SH-SY5Y (cell line): Measurements from ENCODE around the gene PRKCZ.

Experiments used
- GATA2 ChIP-seq: IDR thresholded peaks from 2 replicates; pipeline ENCODE4 v1.6.1; 2011; ENCODE audit warnings: mild to moderate bottlenecking, low read depth, low read length
- GATA3 ChIP-seq: IDR thresholded peaks from 2 replicates; pipeline ENCODE4 v1.6.1; 2011; ENCODE audit warnings: low read depth, mild to moderate bottlenecking, low read length, moderate library complexity

PRKCZ gene

DNA sequence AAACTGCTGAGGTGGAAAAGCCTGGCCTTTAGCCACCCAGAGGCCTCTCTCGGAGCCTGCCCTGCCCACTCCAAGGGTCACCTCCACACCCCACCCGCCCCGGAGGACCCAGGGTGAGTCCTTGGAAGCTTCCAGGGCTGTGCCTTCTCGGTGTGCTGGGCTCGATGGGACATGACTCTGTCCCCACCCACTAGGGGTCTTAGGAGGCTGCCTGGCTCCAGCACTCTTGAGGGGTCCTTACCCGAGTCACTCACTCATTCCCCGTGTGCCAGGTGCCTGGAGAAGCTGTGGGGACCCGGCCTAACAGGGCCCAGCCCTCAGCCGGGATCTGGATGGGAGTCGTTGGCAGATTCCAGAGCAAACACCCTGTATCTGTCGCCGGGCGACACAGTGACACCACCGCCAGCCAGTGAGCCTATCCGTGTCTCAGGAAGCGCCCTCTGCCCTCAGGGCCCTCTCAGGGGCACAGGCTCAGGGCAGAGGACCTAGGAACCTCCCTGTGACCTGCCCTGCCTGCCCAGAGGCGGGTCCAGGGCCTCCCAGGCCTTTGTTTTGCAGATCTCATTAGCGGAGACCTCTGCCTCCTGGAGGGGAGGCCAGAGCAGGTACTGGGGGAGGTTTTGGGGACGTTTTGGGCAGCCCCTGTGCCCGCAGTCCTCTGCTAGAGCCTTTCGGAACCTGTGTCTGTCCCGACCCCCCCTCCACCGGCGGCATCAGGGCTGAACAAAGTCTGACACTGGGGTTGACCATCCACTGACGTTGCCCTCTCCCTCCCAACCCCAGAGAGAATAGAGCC lies 3.1 kb upstream of the PRKCZ start:
- TF ChIP-seq GATA2 = no peak
- no peak for TF ChIP-seq GATA3

DNA sequence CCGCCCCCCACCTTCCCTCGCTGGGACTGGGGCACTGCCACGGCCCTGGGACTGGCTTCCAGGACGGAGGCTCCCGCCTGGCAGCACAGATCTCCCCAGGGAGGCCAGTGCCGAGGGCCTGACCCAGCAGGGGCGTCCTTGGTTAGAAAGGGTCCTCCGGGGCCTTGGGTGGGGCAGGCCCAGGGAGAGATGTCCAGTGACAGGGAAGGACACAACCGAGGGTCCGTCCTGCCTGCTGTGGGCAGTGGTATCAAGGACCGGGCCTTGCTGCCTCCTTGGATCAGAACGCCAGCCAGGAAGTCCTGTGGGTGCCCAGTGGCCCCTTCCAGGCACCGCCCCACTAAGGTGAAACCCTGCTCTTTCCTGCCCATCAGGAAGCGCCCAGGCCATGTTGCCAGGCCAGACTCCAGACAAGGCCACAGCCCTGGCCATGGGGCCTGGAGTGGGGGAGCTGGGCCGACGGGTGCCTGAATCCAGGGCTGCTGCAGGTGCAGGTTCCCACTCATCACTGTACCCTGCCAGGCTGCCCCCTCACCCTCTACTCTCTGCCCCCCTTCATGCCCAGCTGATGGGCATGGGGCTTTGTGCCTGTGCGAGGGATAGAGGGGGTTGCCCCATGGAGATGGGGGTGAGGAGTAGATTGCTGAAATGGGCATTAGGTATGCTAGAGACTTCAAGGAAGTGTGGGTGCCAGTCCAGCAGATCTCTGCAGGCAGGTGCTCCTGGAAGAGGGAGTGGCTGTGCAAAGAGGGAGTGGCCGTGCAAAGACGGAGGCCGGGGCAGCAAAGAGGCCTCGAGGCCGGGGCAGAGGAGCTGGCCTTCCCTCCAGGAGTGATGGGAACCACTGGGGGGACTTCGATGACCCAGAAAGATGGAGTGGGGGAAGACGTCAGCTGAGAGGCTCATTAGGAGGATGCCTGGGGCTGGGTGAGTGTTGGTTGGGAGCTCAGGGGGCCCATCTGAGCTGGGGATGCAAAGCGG lies 2.2 kb upstream of the PRKCZ start:
- TF ChIP-seq GATA3 (no peak), GATA2 (no peak)

DNA sequence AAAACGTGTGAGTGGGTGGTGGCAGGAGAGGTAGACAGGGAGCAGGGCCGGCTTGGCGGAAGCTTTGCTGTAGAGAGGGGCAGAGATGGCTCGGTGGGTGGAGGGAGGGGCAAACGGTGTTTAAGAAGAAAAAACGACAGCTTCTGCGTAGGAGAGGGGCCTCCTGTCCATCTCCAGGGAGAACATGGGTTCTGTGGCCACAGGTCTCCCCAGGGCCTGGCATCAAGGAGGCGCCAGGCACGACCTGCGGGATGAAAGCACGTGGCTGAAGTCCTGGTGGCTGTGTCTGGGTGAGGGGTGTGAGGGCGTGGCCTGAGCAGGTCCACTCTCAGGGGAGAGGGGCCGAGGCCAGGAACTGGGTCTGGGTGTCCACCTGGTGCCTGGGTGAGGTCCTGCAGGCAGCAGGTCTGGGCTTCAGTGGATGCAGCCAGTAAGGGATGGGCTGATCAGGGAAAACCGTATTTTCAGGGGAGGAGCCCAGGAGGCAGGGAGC lies 940 bp upstream of the PRKCZ start:
- TF ChIP-seq GATA3 (no peak), GATA2 (no peak)

DNA sequence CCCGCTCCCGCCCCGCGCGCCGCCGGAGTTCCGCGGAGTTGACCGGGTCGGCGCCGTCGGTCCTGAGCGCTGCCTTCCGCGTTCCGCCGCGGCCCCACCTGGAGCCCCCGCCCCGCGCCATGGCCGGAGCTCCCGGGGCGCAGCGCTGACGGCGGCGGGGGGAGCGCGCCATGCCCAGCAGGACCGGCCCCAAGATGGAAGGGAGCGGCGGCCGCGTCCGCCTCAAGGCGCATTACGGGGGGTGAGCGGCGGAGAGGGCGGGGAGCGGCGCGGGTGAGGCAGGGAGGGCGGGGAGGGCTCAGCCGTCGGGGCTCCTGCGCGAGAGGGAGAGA lies 216 bp downstream of the PRKCZ start:
- TF ChIP-seq GATA2 (no peak), GATA3 (no peak)

DNA sequence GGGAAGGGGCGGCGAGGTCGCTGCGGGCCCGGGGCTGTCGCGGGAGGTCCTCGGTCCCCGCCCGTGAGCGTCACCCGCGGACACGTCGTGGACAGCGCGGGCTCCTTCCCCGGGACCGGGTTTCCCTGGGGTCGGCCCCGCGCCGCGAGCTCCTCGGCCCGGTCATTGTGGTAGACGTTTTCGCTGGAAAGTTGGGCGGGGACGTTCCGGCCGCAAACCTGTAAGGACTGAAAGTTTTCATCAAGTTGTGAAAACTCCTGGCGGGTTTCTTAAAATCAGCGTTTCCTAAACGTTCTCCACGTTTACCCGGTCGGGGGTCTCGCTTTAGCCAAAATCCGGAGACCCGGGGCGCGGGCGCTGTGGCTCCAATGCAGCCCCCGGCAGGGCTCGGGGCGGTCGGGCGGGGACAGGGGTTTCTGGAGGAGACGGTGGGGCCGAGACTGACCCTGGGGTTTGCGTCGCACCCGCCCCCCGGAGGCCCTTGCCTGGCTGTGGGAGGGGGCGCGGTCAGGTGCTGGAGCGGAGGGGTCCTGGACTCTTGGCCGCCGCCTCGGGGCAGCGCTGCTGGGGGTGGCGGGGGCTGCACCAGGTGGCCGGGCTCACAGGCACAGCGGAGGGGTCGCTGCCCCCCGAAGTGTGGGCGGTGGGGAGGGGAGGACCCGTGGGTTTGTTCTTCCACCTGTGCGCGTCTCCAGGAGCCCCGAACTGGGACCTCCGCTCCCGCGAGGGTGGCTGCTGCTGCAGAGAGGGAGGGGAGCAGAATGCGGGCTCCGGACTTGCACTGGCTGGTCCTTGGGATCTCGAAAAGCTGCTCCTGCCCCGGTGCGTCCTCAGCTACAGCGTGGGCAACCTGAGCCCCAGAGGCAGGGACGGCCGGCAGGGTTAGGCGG lies 827 bp downstream of the PRKCZ start:
- TF ChIP-seq GATA2 = no peak
- no peak for TF ChIP-seq GATA3

DNA sequence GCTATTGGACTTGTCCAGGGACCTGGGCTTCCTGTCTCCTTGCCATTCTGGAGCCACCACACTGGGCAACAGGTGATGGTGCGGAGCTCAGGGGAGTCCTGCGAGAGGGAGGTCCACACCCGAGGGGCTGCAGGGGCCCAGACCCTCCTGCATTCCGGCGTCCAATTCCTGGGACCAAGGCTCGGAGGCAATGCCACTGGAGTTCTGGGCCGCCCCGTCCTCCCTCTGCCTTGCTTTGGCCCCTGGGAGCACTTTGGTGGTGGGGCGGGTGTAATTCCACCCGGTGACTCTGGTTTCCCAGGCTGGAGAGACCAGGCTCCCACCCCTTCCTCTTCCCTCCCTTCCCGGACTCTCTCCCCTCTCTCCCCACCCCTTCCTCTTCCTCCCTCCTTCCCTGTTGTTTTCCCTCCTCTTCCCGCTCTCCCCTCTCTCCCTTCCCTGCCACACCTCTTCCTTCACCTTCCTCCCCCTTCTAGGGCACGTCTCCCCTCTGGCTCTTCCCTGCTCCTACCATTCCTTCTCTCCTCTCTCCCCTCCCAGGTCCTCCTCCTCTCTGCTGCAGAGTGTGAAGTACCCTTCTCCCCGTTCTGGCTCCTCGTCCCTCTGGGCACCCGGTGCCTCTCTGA lies 2.0 kb downstream of the PRKCZ start:
- no peak for TF ChIP-seq GATA3
- no peak for TF ChIP-seq GATA2

DNA sequence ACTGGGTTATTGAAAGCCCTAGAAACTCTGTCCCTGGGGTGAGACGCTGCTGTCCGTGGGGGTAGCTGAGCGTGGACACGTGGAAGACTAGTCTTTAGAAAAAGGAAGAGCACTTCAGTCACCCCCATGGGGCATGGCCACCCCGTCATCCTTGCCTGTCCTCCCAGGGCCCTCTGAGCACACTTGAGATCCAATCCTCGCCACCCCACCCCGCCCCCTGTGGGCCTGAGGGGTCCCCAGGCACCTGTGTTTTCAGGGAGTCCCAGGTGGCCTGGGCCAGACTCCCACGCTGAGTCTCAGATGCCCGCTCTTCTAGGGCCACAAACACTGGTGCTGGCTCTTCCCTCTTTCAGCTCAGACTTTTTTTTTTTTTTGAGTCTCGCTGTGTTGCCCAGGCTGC lies 2.5 kb downstream of the PRKCZ start:
- TF ChIP-seq GATA3 (no peak), GATA2 (no peak)

DNA sequence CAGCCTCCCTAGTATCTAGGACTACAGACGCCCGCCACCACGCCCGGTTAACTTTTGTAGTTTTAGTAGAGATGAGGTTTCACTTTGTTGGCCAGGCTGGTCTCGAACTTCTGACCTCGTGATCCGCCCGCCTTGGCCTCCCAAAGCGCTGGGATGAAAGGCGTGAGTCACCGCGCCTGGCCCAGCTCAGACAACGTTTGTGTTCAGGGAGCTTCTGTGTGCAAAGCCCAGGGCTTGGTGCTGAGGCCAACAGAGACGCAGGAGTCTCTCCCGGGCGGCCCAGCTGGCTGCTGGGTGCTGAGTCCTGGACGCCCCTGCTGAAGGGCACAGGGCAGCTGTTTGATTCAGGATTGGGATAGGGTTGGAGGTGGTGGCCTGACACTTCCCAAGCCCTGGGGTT lies 3.0 kb downstream of the PRKCZ start:
- no peak for TF ChIP-seq GATA3
- no peak for TF ChIP-seq GATA2

DNA sequence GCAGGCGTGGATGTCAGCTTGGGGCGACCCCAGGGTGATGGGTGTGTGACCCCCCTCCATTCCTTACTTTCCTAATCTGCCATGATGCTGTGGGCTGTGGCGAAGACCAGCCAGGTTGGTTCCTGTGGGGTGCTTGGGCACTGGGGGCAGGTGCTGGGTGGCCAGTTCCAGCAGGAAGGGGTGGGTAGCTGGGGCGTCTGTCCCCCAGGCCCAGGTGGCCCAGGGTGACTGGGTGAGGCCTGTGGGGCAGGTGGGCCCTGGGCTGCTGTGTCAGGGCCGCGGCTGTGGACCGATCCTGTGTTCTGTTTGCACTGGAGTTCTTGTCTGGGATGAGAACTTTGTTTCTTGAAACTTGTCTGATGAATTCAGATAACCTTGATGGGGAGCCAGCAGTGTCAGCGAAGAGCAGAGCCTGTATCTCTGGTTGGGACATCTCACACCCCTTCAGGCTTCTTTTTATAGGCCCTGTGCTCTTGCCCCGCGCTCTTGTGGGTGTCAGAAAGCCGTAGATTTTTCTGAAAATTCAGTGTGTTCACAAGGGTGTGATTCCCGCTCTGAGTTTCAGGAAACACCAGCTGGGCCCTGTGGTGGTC lies 3.7 kb downstream of the PRKCZ start:
- TF ChIP-seq GATA2 = no peak
- TF ChIP-seq GATA3 = no peak

DNA sequence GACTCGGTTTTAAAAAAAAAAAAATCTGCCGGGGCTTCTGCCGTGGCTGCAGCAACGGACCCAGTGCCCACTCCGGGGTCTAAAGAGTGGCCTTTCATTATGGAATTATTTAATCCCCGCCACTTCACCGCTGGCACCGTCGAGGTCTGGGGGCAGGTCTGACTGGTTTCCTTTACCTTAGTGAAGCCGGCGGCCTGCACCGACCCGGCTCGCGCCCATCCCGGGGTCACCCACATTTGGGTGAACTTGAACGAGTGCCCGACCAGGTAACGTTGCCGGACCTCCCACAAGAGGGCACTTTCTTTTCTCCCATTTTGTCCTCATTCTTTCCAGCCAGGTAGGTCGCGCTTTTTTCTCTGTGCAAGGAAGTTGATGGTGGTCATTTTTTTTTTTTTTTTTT lies 4.3 kb downstream of the PRKCZ start:
- TF ChIP-seq GATA2 (no peak), GATA3 (no peak)

DNA sequence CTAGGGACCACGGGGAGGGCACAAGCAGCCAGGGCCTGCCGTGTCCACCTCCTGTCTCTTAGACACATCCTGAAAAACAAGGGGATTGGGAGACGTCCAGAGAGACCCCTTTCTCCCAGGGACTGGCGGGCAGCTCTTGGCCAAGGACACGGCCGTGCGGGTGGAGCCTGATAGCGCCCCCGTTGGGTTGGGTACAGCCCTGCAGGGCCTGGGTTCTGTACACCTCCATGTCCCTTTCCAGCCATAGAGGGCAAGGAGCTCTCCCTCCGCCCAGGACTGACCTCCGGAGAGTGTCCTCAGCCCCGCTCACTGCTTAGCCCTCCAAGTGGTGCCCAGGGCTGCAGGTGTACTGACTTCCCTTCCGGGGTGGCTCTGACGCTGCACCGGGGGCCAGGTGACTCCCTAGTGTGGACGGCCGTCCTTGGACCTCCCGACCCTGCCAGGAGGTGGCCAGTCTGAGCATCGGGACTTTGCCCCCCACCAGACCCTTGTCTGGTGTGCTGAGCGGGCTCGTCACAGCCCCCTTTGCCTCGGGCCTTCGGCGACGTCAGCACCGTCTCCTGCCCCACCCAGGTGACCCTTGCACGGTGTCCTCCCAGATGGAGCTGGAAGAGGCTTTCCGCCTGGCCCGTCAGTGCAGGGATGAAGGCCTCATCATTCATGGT lies 5.8 kb downstream of the PRKCZ start:
- no peak for TF ChIP-seq GATA3
- no peak for TF ChIP-seq GATA2

DNA sequence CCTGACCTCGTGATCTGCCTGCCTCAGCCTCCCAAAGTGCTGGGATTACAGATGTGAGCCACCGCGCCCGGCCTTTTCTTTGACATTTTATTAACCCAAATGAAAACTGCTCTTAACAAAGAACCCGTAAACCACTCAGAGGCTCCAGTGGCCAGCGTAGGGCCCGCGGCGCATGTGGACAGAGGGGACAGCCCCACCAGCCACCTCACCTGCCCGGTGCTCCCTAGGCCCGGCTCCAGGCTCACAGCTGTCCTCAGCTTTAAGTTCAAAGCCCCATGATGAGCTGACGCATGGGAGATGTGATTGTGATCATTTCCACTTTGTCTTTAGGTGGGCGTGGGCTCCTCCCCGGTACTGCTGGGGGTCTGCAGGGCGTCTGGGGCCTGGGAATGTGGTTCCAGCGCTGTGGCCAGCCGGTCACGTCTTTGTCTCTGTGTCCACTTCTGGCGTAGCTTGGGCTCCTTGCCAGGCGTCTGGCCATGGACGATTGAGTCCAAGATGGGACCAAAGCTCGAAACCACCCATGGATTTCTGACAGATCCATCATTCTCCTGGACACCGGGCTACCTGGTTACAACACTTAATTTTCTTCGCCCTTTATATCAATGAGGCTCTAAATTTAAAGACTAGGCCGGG lies 6.9 kb downstream of the PRKCZ start:
- TF ChIP-seq GATA3 = no peak
- TF ChIP-seq GATA2 = no peak
